ENCODE data around the gene GALNS. TPM values are rescaled to one million over a fixed set of nuclear protein-coding genes. Genes with fewer than 3 reads are reported as not detected.

The GALNS gene
- total and polyA plus RNA-seq, 2 of the 13 experiments (the other 11 are each of a cell fraction or from before 2014, with no cell fraction given) = 9.2 to 9.8 TPM

DNA sequence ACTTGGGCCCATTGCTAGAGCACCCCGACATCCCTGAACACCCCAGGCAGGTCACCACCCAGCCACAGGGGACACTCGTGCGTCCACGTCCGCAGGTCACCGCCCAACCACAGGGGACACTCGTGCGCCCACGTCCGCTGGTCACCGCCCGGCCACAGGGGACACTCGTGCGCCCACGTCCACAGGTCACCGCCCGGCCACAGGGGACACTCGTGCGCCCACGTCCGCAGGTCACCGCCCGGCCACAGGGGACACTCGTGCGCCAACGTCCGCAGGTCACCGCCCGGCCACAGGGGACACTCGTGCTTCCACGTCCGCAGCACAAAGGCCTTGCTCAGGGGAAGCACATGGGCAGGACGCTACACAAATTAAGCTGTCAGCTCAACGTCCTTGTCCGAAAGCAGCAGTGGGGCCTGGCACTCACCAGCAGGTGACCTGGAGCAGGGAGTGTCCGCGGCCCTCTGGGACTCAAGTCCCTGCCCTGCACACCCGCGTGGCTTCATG, 17.7 kb downstream of the GALNS start (continued):
- TF ChIP-seq CHD2 (IDR thresholded peaks at IDR 0.05; ENCODE audit: low read depth, low read length) (0 out of 2 replicates have a peak, but pooled peaks have one; percentile 34), CHD4 (IDR thresholded peaks at IDR 0.05; ENCODE audit: borderline replicate concordance, low read length) (no peak; the same call in 1 of the 2 replicates), ZBTB37 (CRISPR knock-in tag; IDR thresholded peaks at IDR 0.05) (no peak), HOXA5 (CRISPR knock-in tag; IDR thresholded peaks at IDR 0.05) (no peak), HCFC1 (IDR thresholded peaks at IDR 0.05; ENCODE audit: low read depth, low read length) (no peak), ZNF230 (CRISPR knock-in tag; IDR thresholded peaks at IDR 0.05) (no peak), ZFP91 (CRISPR knock-in tag; IDR thresholded peaks at IDR 0.05; ENCODE audit: borderline replicate concordance) (peak; percentile 92), ZNF180 (CRISPR knock-in tag; IDR thresholded peaks at IDR 0.05; ENCODE audit: borderline replicate concordance, low read depth) (no peak), ETV6 (CRISPR knock-in tag; conservative IDR thresholded peaks at IDR 0.05) (no peak), ZSCAN12 (CRISPR knock-in tag; IDR thresholded peaks at IDR 0.05) (no peak), REST (IDR thresholded peaks at IDR 0.05; ENCODE audit: borderline replicate concordance in 1 of 2, low read depth in 1 of 2, low read length in 2 of 2) (no peak), TARDBP (CRISPR knock-in tag; IDR thresholded peaks at IDR 0.05) (no peak), ARHGAP35 (CRISPR knock-in tag; IDR thresholded peaks at IDR 0.05; ENCODE audit: borderline replicate concordance) (peak; percentile 47; the same call in 1 of the 2 replicates), ZNF326 (CRISPR knock-in tag; IDR thresholded peaks at IDR 0.05; ENCODE audit: borderline replicate concordance) (no peak)
- TF ChIP-seq, protein P1, sequence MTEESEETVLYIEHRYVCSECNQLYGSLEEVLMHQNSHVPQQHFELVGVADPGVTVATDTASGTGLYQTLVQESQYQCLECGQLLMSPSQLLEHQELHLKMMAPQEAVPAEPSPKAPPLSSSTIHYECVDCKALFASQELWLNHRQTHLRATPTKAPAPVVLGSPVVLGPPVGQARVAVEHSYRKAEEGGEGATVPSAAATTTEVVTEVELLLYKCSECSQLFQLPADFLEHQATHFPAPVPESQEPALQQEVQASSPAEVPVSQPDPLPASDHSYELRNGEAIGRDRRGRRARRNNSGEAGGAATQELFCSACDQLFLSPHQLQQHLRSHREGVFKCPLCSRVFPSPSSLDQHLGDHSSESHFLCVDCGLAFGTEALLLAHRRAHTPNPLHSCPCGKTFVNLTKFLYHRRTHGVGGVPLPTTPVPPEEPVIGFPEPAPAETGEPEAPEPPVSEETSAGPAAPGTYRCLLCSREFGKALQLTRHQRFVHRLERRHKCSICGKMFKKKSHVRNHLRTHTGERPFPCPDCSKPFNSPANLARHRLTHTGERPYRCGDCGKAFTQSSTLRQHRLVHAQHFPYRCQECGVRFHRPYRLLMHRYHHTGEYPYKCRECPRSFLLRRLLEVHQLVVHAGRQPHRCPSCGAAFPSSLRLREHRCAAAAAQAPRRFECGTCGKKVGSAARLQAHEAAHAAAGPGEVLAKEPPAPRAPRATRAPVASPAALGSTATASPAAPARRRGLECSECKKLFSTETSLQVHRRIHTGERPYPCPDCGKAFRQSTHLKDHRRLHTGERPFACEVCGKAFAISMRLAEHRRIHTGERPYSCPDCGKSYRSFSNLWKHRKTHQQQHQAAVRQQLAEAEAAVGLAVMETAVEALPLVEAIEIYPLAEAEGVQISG (CRISPR knock-in tag; IDR thresholded peaks at IDR 0.05) = peak; percentile 77
- TF ChIP-seq, protein P2, sequence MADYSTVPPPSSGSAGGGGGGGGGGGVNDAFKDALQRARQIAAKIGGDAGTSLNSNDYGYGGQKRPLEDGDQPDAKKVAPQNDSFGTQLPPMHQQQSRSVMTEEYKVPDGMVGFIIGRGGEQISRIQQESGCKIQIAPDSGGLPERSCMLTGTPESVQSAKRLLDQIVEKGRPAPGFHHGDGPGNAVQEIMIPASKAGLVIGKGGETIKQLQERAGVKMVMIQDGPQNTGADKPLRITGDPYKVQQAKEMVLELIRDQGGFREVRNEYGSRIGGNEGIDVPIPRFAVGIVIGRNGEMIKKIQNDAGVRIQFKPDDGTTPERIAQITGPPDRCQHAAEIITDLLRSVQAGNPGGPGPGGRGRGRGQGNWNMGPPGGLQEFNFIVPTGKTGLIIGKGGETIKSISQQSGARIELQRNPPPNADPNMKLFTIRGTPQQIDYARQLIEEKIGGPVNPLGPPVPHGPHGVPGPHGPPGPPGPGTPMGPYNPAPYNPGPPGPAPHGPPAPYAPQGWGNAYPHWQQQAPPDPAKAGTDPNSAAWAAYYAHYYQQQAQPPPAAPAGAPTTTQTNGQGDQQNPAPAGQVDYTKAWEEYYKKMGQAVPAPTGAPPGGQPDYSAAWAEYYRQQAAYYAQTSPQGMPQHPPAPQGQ (CRISPR knock-in tag; IDR thresholded peaks at IDR 0.05; ENCODE audit: borderline replicate concordance) = no peak
